ENCODE data around the gene MEG3. TPM values are rescaled to one million over a fixed set of nuclear protein-coding genes. Genes with fewer than 3 reads are reported as not detected.
A peak's percentile ranks its signal among the peaks of the same experiment; 100 is the strongest.

Gene MEG3
- total and polyA plus RNA-seq, 4 donors = 21.4 to 454 (median 149) TPM

DNA sequence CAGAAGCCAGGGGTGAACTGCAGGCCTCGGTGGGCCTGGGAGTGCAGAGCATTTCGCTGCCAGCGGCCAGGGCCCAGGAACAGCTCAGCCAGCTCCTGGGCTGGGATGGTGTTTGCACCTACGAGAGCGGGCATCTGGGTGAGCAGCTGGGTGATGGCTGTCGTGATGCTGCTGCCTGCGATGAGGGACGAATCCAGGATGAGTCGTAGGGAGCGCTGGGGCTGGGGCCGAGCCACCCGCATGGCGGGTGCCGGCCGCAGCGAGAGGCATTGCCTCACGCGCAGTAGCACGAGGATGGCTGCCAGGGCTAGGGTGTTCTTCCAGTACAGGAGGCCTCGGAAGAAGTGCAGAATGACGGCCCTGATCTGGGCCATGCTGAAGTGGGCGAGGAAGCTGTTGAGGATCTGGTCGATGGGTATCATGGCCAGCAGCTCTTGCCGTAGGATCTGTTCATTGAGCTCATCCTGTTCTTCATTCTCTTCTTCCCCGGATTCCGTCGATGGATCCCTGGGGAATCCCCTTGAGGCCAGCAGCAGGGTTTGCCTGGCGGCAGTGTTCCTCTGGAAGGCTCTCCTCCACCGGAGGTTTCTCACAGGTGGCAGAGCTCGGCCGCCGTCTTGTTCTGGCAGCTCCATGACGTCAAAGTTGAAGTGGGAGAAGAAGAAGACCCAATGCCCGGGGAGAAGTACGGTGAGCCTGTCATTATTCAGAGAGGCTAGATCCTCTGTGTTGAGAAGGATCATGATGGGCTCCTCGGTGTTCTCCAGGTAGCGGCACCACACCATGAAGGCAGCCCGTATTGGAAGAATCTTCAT lies 55.5 kb downstream of the MEG3 start:
- intact Hi-C loops (cut with DNase I) = no loop called here
- no peaks in the 10 kb centered on the region for H3K4me1 ChIP-seq (ENCODE audit: control insufficient read depth in 1 of 2, insufficient read depth in 2 of 2, low read length in 2 of 2)
- no peaks in the 10 kb centered on the region for H3K36me3 ChIP-seq (ENCODE audit: control insufficient read depth in 1 of 2, insufficient read depth in 2 of 2, low read length in 1 of 2)
- no peak overlapping the region for H3K27ac ChIP-seq (ENCODE audit: low read depth in 1 of 2, low read length in 2 of 2)
- WGBS, 2 donors = 96 to 97% methylated on average over 38 of the region's 38 CpGs
- peak; percentile 24 to 46 for DNase-seq
- no peaks in the 10 kb centered on the region for H3K27me3 ChIP-seq (ENCODE audit: control insufficient read depth in 1 of 2, insufficient read depth in 2 of 2, low read length in 1 of 2)
- no peak for ATAC-seq (ENCODE audit: low FRiP score)
- H3K9me3 ChIP-seq (ENCODE audit: control insufficient read depth, low read length) = peaks cover 1% of the 10 kb centered on the region
- H3K4me3 ChIP-seq (ENCODE audit: low read length in 2 of 2) = no peak overlapping the region

- no peak overlapping the region for H3K4me3 ChIP-seq (ENCODE audit: low read length in 2 of 2)
- WGBS, 2 donors = 93 to 95% methylated on average over 49 of the region's 49 CpGs
- H3K4me1 ChIP-seq (ENCODE audit: control insufficient read depth in 1 of 2, insufficient read depth in 2 of 2, low read length in 2 of 2) = no peaks in the 10 kb centered on the region
- peaks cover 1% of the 10 kb centered on the region for H3K9me3 ChIP-seq (ENCODE audit: control insufficient read depth, low read length)
- no peak overlapping the region for H3K27ac ChIP-seq (ENCODE audit: low read depth in 1 of 2, low read length in 2 of 2)
- H3K36me3 ChIP-seq (ENCODE audit: control insufficient read depth in 1 of 2, insufficient read depth in 2 of 2, low read length in 1 of 2) = no peaks in the 10 kb centered on the region
- intact Hi-C loops (cut with DNase I) = no loop called here
- DNase-seq = peak; percentile 18 to 65
- no peaks in the 10 kb centered on the region for H3K27me3 ChIP-seq (ENCODE audit: control insufficient read depth in 1 of 2, insufficient read depth in 2 of 2, low read length in 1 of 2)
- ATAC-seq (ENCODE audit: low FRiP score) = no peak
These were observed 56.4 kb downstream of the MEG3 start for GRCh38 chr14:100882026-100882967.

GRCh38 chr14:100882991-100883788 lies 57.3 kb downstream of the MEG3 start:
- no peaks in the 10 kb centered on the region for H3K36me3 ChIP-seq (ENCODE audit: control insufficient read depth in 1 of 2, insufficient read depth in 2 of 2, low read length in 1 of 2)
- no peaks in the 10 kb centered on the region for H3K27me3 ChIP-seq (ENCODE audit: control insufficient read depth in 1 of 2, insufficient read depth in 2 of 2, low read length in 1 of 2)
- ATAC-seq (ENCODE audit: low FRiP score) (peak; percentile 6), DNase-seq (peak; percentile 36 to 68)
- H3K9me3 ChIP-seq (ENCODE audit: control insufficient read depth, low read length) = peaks cover 1% of the 10 kb centered on the region
- no peaks in the 10 kb centered on the region for H3K4me1 ChIP-seq (ENCODE audit: control insufficient read depth in 1 of 2, insufficient read depth in 2 of 2, low read length in 2 of 2)
- intact Hi-C loops (cut with DNase I) = no loop called here
- WGBS, 2 donors = 96 to 98% methylated on average over 44 to 46 of the region's 46 CpGs
- H3K27ac ChIP-seq (ENCODE audit: low read depth in 1 of 2, low read length in 2 of 2) = no peak overlapping the region
- H3K4me3 ChIP-seq (ENCODE audit: low read length in 2 of 2) = no peak overlapping the region

GRCh38 chr14:100883789-100884101 lies 57.8 kb downstream of the MEG3 start:
- Histone ChIP-seq H3K36me3 (ENCODE audit: control insufficient read depth in 1 of 2, insufficient read depth in 2 of 2, low read length in 1 of 2) (no peaks in the 10 kb centered on the region), H3K27me3 (ENCODE audit: control insufficient read depth in 1 of 2, insufficient read depth in 2 of 2, low read length in 1 of 2) (no peaks in the 10 kb centered on the region), H3K9me3 (ENCODE audit: control insufficient read depth, low read length) (peaks cover 1% of the 10 kb centered on the region), H3K4me1 (ENCODE audit: control insufficient read depth in 1 of 2, insufficient read depth in 2 of 2, low read length in 2 of 2) (no peaks in the 10 kb centered on the region), H3K27ac (ENCODE audit: low read depth in 1 of 2, low read length in 2 of 2) (no peak overlapping the region), H3K4me3 (ENCODE audit: low read length in 2 of 2) (no peak overlapping the region)
- 85 to 87% methylated on average over 11 of the region's 11 CpGs for WGBS, 2 donors
- ATAC-seq (ENCODE audit: low FRiP score) (no peak), DNase-seq (peak in 1 of 2 donors; percentile 50)
- intact Hi-C loops (cut with DNase I) = no loop called here

- Histone ChIP-seq H3K9me3 (ENCODE audit: control insufficient read depth, low read length) (peaks cover 1% of the 10 kb centered on the region), H3K27ac (ENCODE audit: low read depth in 1 of 2, low read length in 2 of 2) (no peak overlapping the region), H3K36me3 (ENCODE audit: control insufficient read depth in 1 of 2, insufficient read depth in 2 of 2, low read length in 1 of 2) (no peaks in the 10 kb centered on the region), H3K4me3 (ENCODE audit: low read length in 2 of 2) (no peak overlapping the region), H3K27me3 (ENCODE audit: control insufficient read depth in 1 of 2, insufficient read depth in 2 of 2, low read length in 1 of 2) (no peaks in the 10 kb centered on the region), H3K4me1 (ENCODE audit: control insufficient read depth in 1 of 2, insufficient read depth in 2 of 2, low read length in 2 of 2) (no peaks in the 10 kb centered on the region)
- WGBS, 2 donors = 92 to 93% methylated on average over 13 of the region's 13 CpGs
- ATAC-seq (ENCODE audit: low FRiP score) (no peak), DNase-seq (peak in 1 of 2 donors; percentile 27)
- intact Hi-C loops (cut with DNase I) = no loop called here
These were observed 58.5 kb downstream of the MEG3 start for GRCh38 chr14:100884456-100884855.

- no peaks in the 10 kb centered on the region for H3K27me3 ChIP-seq (ENCODE audit: control insufficient read depth in 1 of 2, insufficient read depth in 2 of 2, low read length in 1 of 2)
- no peaks in the 10 kb centered on the region for H3K36me3 ChIP-seq (ENCODE audit: control insufficient read depth in 1 of 2, insufficient read depth in 2 of 2, low read length in 1 of 2)
- DNase-seq (peak in 1 of 2 donors; percentile 37), ATAC-seq (ENCODE audit: low FRiP score) (no peak)
- no peak overlapping the region for H3K4me3 ChIP-seq (ENCODE audit: low read length in 2 of 2)
- intact Hi-C loops (cut with DNase I) = no loop called here
- H3K4me1 ChIP-seq (ENCODE audit: control insufficient read depth in 1 of 2, insufficient read depth in 2 of 2, low read length in 2 of 2) = no peaks in the 10 kb centered on the region
- 4 to 10% methylated on average over 2 of the region's 2 CpGs for WGBS, 2 donors
- H3K27ac ChIP-seq (ENCODE audit: low read depth in 1 of 2, low read length in 2 of 2) = no peak overlapping the region
- peaks cover 1% of the 10 kb centered on the region for H3K9me3 ChIP-seq (ENCODE audit: control insufficient read depth, low read length)
These were observed 59.3 kb downstream of the MEG3 start for GRCh38 chr14:100885196-100885595.

- DNase-seq (peak in 1 of 2 donors; percentile 1), ATAC-seq (ENCODE audit: low FRiP score) (no peak)
- H3K36me3 ChIP-seq (ENCODE audit: control insufficient read depth in 1 of 2, insufficient read depth in 2 of 2, low read length in 1 of 2) = no peaks in the 10 kb centered on the region
- H3K4me3 ChIP-seq (ENCODE audit: low read length in 2 of 2) = no peak overlapping the region
- intact Hi-C loops (cut with DNase I) = no loop called here
- H3K4me1 ChIP-seq (ENCODE audit: control insufficient read depth in 1 of 2, insufficient read depth in 2 of 2, low read length in 2 of 2) = no peaks in the 10 kb centered on the region
- peaks cover 1% of the 10 kb centered on the region for H3K9me3 ChIP-seq (ENCODE audit: control insufficient read depth, low read length)
- 51% methylated on average over 5 of the region's 5 CpGs for WGBS, 2 donors
- H3K27me3 ChIP-seq (ENCODE audit: control insufficient read depth in 1 of 2, insufficient read depth in 2 of 2, low read length in 1 of 2) = no peaks in the 10 kb centered on the region
- no peak overlapping the region for H3K27ac ChIP-seq (ENCODE audit: low read depth in 1 of 2, low read length in 2 of 2)
These were observed 59.7 kb downstream of the MEG3 start for GRCh38 chr14:100885617-100886016.

GRCh38 chr14:100887728-100888335 lies 61.9 kb downstream of the MEG3 start:
- DNase-seq = peak; percentile 6 to 52
- ATAC-seq (ENCODE audit: low FRiP score) = no peak
- Histone ChIP-seq H3K27ac (ENCODE audit: low read depth in 1 of 2, low read length in 2 of 2) (no peak overlapping the region), H3K27me3 (ENCODE audit: control insufficient read depth in 1 of 2, insufficient read depth in 2 of 2, low read length in 1 of 2) (no peaks in the 10 kb centered on the region), H3K36me3 (ENCODE audit: control insufficient read depth in 1 of 2, insufficient read depth in 2 of 2, low read length in 1 of 2) (no peaks in the 10 kb centered on the region), H3K4me1 (ENCODE audit: control insufficient read depth in 1 of 2, insufficient read depth in 2 of 2, low read length in 2 of 2) (no peaks in the 10 kb centered on the region), H3K9me3 (ENCODE audit: control insufficient read depth, low read length) (peaks cover 1% of the 10 kb centered on the region), H3K4me3 (ENCODE audit: low read length in 2 of 2) (no peak overlapping the region)
- intact Hi-C loops (cut with DNase I) = no loop called here
- 42 to 44% methylated on average over 6 of the region's 6 CpGs for WGBS, 2 donors

All from aorta (tissue), 5 donors.